ENCODE measurements around the gene RADIL.
A peak's percentile ranks its signal among the peaks of the same experiment; 100 is the strongest.

RADIL gene

GRCh38 chr7:4883372-4884144 lies at the start of gene RADIL:
RADIL (minus strand) TSS chr7:4883716; CDS start chr7:4878139, 5,577 bp downstream.
- TF ChIP-seq GATA2 (IDR thresholded peaks at IDR 0.05; ENCODE audit: low read depth, low read length), result no peak; the same call in 1 of the 2 replicates
- no peak for TF ChIP-seq GATA3 (IDR thresholded peaks at IDR 0.05; ENCODE audit: low read depth, low read length)

DNA sequence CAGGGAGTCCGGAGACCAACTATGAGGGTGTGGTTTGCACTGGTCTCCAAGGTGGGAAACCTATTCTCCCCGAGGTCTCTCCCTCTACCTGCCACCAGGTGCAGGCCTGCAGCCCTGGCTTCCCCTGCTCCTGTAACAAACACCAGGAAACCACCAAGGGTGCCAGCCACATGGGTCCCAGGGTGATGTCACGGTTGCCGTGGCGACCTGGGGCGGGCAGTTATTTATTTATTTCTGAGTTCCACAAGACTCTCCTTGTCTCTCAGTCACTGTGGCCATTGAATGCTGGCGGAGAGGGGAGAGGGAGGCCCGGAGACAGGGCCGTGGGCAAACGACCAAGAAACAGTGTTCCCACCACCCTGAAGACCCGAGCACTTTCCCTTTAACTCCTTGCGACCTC lies 48.4 kb upstream of the RADIL start:
- TF ChIP-seq GATA2 (IDR thresholded peaks at IDR 0.05; ENCODE audit: low read depth, low read length) (no peak), GATA3 (IDR thresholded peaks at IDR 0.05; ENCODE audit: low read depth, low read length) (no peak)

GRCh38 chr7:4929005-4929404 lies 45.5 kb upstream of the RADIL start:
- no peak for TF ChIP-seq GATA3 (IDR thresholded peaks at IDR 0.05; ENCODE audit: low read depth, low read length)
- no peak for TF ChIP-seq GATA2 (IDR thresholded peaks at IDR 0.05; ENCODE audit: low read depth, low read length)

- TF ChIP-seq GATA2 (IDR thresholded peaks at IDR 0.05; ENCODE audit: low read depth, low read length), result no peak
- TF ChIP-seq GATA3 (IDR thresholded peaks at IDR 0.05; ENCODE audit: low read depth, low read length), result no peak
Observed at GRCh38 chr7:4928445-4928844, 44.9 kb upstream of the RADIL start.

GRCh38 chr7:4919969-4920766 lies 36.7 kb upstream of the RADIL start:
- TF ChIP-seq GATA3 (IDR thresholded peaks at IDR 0.05; ENCODE audit: low read depth, low read length) (no peak), GATA2 (IDR thresholded peaks at IDR 0.05; ENCODE audit: low read depth, low read length) (no peak)

DNA sequence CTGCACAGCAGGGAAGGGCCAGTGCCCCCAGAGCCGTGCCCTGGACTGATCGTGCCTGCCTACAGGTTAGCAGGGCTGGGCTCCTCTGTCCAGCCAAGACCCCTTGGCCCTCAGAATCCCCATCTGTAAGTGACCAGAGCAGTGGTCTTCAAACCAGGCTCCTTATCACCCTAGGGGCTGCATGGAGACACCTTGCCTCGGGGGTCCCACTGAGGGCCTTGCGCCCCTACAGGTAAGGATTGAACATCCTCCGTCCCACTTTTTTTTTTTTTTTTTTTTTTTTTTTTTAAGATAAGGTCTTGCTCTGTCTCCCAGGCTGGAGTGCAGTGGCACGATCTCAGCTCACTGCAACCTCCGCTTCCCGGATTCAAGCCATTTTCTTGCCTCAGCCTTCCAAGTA lies 32.6 kb upstream of the RADIL start:
- no peak for TF ChIP-seq GATA3 (IDR thresholded peaks at IDR 0.05; ENCODE audit: low read depth, low read length)
- no peak for TF ChIP-seq GATA2 (IDR thresholded peaks at IDR 0.05; ENCODE audit: low read depth, low read length)

DNA sequence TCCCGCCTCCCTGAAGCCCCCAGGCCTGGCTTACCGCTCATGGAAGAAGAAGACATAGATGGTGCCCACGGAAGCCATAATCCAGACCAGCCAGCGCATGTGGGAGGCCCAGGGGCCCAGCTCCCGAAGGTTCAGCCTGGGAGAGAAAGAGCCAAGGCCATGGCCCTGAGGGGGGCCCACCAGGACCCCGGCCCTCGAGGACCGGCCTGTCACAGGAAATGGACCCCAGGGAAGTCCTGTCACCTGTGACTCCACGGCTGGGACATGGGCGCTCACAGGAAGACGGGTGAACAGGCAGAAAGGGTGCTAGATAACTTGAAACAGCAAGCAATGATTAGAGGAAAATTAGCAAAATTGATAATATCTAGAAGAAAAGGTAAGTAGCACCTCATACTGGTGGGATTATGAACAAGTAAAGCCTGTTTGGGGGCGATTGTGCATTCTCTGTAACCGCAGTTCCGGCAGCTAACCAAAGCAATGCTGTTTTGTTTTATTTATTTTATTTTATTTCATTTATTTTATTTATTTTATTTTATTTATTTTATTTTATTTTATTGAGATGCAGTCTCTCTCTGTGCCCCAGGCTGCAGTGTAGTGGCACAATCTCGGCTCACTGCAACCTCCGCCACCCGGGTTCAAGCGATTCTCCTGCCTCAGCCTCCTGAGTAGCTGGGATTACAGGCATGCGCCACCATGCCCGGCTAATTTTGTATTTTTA lies 27.8 kb upstream of the RADIL start:
- TF ChIP-seq GATA2 (IDR thresholded peaks at IDR 0.05; ENCODE audit: low read depth, low read length) (no peak), GATA3 (IDR thresholded peaks at IDR 0.05; ENCODE audit: low read depth, low read length) (no peak)

GRCh38 chr7:4906682-4907081 lies 23.2 kb upstream of the RADIL start:
- no peak for TF ChIP-seq GATA3 (IDR thresholded peaks at IDR 0.05; ENCODE audit: low read depth, low read length)
- no peak for TF ChIP-seq GATA2 (IDR thresholded peaks at IDR 0.05; ENCODE audit: low read depth, low read length)

DNA sequence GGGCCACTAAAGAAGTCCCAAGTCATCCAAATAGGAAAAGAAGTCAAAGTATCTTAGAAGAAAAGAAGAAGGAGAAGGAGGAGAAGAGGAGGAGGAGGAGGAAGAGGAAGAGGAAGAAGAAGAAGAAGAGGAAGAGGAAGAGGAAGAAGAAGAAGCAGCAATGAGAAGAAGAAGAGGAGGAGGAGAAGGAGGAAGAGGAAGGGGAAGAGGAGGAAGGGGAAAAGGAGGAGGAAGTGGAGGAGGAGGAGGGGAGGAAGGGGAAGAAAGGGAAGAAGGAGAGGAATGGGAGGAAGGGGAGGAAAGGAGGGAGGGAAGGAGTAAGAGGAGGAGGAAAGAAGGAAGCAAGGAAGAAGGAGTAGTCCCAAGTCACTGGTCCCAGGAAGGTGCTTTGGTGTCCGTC lies 21.7 kb upstream of the RADIL start:
- TF ChIP-seq GATA3 (IDR thresholded peaks at IDR 0.05; ENCODE audit: low read depth, low read length) (no peak), GATA2 (IDR thresholded peaks at IDR 0.05; ENCODE audit: low read depth, low read length) (no peak)

DNA sequence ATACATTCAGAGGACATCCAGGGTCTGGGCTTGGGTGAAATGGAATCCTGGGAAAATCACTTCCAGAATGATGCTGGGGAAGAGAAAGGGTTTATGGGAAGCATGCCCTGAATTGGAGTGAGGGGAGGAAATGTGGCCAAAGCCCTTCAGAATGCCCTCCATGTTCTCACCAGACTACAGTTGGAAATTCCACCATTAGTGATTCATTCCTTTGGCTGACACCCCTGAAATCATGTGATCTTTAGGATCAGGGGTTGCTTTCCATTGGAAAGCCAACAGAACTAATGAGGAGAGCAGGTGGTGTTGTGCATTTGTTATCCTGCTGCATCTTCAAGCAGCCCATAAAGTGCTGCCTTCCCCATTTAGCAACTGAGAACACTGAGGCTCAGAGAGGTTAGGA lies 20.8 kb upstream of the RADIL start:
- no peak for TF ChIP-seq GATA3 (IDR thresholded peaks at IDR 0.05; ENCODE audit: low read depth, low read length)
- TF ChIP-seq GATA2 (IDR thresholded peaks at IDR 0.05; ENCODE audit: low read depth, low read length), result no peak

DNA sequence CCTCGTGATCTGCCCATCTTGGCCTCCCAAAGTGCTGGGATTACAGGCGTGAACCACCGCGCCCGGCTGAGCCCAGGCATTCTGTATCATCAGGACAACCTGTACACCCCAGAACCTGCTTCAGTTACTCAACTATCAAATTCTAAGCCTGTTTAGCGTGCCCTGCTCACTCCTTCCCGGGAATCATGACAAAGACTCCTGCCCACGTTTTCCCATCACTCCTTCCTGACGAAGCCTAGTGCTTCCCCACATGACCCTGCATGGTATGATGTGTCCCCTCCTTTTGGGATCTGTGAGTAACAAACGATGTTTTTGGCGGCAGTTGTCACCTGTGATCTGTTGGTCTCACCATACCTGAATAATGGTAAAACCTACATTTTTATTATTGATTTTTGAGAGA lies 12.2 kb upstream of the RADIL start:
- TF ChIP-seq GATA2 (IDR thresholded peaks at IDR 0.05; ENCODE audit: low read depth, low read length) (no peak), GATA3 (IDR thresholded peaks at IDR 0.05; ENCODE audit: low read depth, low read length) (no peak)

DNA sequence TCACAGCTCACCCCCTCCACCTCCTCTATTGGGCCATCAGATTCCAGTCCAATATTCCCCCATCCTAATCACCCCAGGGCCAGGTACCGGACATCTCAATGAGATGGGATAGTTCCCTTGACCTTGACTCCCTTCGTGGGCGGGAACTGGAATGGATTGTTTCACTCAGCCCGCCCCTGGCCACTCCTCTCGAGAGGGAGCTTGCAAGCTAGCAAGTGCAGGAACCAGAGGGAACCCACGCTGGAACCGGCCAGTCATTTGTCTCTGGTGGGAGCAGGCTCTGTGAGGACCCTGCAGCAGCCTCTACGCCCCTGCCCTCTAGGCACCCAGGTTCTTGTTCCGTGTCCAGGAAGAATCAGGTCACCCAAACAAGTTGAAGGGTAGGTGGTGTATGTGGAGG lies 11.0 kb upstream of the RADIL start:
- TF ChIP-seq GATA3 (IDR thresholded peaks at IDR 0.05; ENCODE audit: low read depth, low read length) (no peak), GATA2 (IDR thresholded peaks at IDR 0.05; ENCODE audit: low read depth, low read length) (no peak)

DNA sequence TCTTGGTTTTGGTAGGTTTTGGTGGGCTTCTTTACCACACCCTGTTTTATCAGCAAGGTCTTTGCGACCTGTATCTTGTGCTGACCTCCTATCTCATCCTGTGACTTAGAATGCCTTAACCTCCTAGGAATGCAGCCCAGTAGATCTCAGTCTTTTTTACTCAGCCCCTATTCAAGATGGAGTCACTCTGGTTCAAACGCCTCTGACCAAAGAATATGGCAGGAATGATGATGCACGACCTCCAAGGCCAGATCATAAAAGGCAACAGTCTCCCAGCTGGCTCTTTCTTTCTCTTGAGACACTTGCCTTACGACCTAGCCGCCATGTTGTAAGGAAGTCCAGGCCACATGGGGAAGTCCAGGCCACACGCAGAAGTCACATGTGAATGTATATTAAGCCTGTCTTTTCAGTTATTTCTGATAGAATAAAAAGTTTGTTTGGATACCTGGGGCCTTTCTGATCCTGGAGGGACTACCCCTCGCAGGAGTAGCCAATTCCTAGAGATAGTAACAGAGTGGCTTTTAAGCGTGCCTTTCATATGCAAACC lies 10.5 kb upstream of the RADIL start:
- TF ChIP-seq GATA2 (IDR thresholded peaks at IDR 0.05; ENCODE audit: low read depth, low read length) (no peak), GATA3 (IDR thresholded peaks at IDR 0.05; ENCODE audit: low read depth, low read length) (no peak)

DNA sequence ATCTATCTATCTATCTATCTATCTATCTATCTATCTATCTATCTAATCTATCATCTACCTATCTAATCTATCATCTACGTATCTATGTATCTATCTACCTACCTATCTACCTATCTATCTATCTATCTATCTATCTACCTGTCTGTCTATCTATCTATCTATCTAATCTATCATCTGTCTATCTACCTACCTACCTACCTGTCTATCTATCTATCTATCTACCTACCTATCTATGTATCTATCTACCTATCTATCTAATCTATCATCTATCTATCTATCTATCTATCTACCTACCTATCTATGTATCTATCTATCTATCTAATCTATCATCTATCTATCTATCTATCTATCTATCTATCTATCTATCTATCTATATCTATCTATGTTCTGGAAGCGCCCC lies 8.0 kb upstream of the RADIL start:
- TF ChIP-seq GATA3 (IDR thresholded peaks at IDR 0.05; ENCODE audit: low read depth, low read length), result peak; percentile 23; the same call in 1 of the 2 replicates

Data from SH-SY5Y (cell line).